NCI-H510A (cell line): ENCODE data around the gene VEGFD.
"Not testable (repeated sequence)": the region's sequence is repeated elsewhere in the genome, so short reads cannot be mapped to it uniquely, and the experiment has no call there.

Experiments
- DNase-seq: peaks from one replicate; lab custom pipeline; 2025; lab: John Stamatoyannopoulos, UW

Gene VEGFD

GRCh38 chrX:15305899-15306298, 78.3 kb downstream of the VEGFD start:
- not testable (repeated sequence) for DNase-seq

GRCh38 chrX:15301924-15302323, 82.3 kb downstream of the VEGFD start:
- DNase-seq: peak; percentile 5

- no peak for DNase-seq
These were observed 84.0 kb downstream of the VEGFD start for GRCh38 chrX:15299941-15300851.

- DNase-seq: no peak
These were observed 85.4 kb downstream of the VEGFD start for GRCh38 chrX:15298780-15299179.

- DNase-seq: no peak
These were observed 86.0 kb downstream of the VEGFD start for GRCh38 chrX:15298201-15298600.
